Adipocyte (in vitro differentiated cells): ENCODE results near the gene SELP.
"Not testable (repeated sequence)": the region's sequence is repeated elsewhere in the genome, so short reads cannot be mapped to it uniquely, and the experiment has no call there.

ENCODE experiments used
- DNase-seq: peaks from one replicate; pipeline ENCODE4 v3.0.0-alpha.2; 2015; ENCODE audit warnings: low read depth
- H3K27me3 ChIP-seq: replicated peaks from 2 replicates; pipeline ENCODE4 v1.7.0; 2013; ENCODE audit warnings: mild to moderate bottlenecking, low read length, moderate library complexity; ENCODE audit not compliant: control insufficient read depth, insufficient read depth
- H3K36me3 ChIP-seq: 2 replicates; pipeline ENCODE4 v1.7.0; 2013; ENCODE audit warnings: low read length, mild to moderate bottlenecking, moderate library complexity; ENCODE audit not compliant: control insufficient read depth, insufficient read depth, severe bottlenecking
- H3K4me1 ChIP-seq: 2 replicates; pipeline ENCODE4 v1.7.0; 2013; ENCODE audit warnings: mild to moderate bottlenecking, low read length, moderate library complexity; ENCODE audit not compliant: control insufficient read depth, insufficient read depth
- H3K4me3 ChIP-seq: 2 replicates; pipeline ENCODE4 v1.7.0; 2013; ENCODE audit warnings: mild to moderate bottlenecking, low read length, moderate library complexity
- H3K9ac ChIP-seq: 2 replicates; pipeline ENCODE4 v1.7.0; 2013; ENCODE audit warnings: mild to moderate bottlenecking, low read length, moderate library complexity
- H3K9me3 ChIP-seq: 2 replicates; pipeline ENCODE4 v1.7.0; 2013; ENCODE audit warnings: mild to moderate bottlenecking, low read length, moderate library complexity; ENCODE audit not compliant: control insufficient read depth

Gene SELP

DNA sequence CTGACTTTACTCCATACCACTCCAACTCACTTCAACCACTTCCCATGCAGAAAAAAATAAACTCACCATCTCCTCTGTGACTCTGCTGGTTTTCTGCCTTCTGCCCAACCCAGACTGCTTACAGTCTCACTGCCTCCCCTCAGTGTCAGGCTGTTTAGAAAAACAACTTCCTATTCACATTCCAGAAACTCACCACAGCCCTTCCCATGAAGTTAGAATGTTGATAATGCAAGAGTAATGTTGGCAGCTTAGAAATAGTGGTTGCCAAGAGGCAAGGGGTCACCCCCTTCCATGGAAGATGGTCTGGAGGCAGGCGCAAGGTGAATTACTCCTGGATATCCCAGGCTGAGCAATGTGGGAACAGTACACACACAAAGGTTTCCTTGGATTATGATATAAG lies at the start of gene SELP:
Gene SELP, minus strand, starts transcription at position 119 of the 400 bp plus-strand sequence. Its CDS starts 50 bp downstream, at position 69.
- peaks cover 16% of the 10 kb centered on the region for H3K9me3 ChIP-seq
- no peak within 1 kb of the TSS for H3K4me3 ChIP-seq
- no peak for DNase-seq
- no peak within 1 kb of the TSS for H3K9ac ChIP-seq
- H3K36me3 ChIP-seq: no peaks in the 10 kb centered on the region
- peaks cover 13% of the 10 kb centered on the region for H3K27me3 ChIP-seq
- H3K4me1 ChIP-seq: no peaks in the 10 kb centered on the region

DNA sequence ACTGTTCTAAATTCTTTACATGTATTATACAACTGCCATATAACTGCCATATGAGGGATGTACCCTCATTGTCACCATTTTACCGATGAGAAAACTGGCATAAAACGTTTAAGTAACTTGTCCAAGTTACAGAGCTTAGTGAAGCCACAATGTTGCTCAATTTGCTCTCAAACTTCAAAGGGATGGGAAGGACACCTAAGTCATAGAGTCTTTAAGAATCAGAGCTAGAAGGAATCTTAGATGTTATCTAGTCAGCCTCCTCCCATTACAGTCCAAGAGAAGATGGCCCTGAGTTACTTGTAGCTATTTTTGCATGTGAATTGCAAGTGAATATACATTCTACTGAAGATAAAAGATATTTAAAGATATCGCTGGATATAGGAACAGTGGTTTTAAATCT lies 49.8 kb upstream of the SELP start:
- Histone ChIP-seq H3K9me3 (no peaks in the 10 kb centered on the region), H3K27me3 (peaks cover 8% of the 10 kb centered on the region), H3K4me1 (no peaks in the 10 kb centered on the region), H3K9ac (no peak overlapping the region), H3K4me3 (no peak overlapping the region), H3K36me3 (no peaks in the 10 kb centered on the region)
- no peak for DNase-seq

- H3K9ac ChIP-seq: no peak overlapping the region
- H3K9me3 ChIP-seq: peaks cover 6% of the 10 kb centered on the region
- no peaks in the 10 kb centered on the region for H3K4me1 ChIP-seq
- no peak overlapping the region for H3K4me3 ChIP-seq
- peak; percentile 1 for DNase-seq
- H3K27me3 ChIP-seq: peaks cover under 1% of the 10 kb centered on the region
- H3K36me3 ChIP-seq: no peaks in the 10 kb centered on the region
Measured at GRCh38 chr1:169676001-169676400, 46.1 kb upstream of the SELP start.

GRCh38 chr1:169670836-169671235 lies 40.9 kb upstream of the SELP start:
- no peak overlapping the region for H3K9ac ChIP-seq
- H3K9me3 ChIP-seq: peaks cover 6% of the 10 kb centered on the region
- no peak overlapping the region for H3K4me3 ChIP-seq
- no peak for DNase-seq
- H3K4me1 ChIP-seq: no peaks in the 10 kb centered on the region
- H3K36me3 ChIP-seq: no peaks in the 10 kb centered on the region
- H3K27me3 ChIP-seq: no peaks in the 10 kb centered on the region

GRCh38 chr1:169670244-169670643 lies 40.3 kb upstream of the SELP start:
- H3K4me3 ChIP-seq, H3K36me3 ChIP-seq, H3K9me3 ChIP-seq, H3K27me3 ChIP-seq, H3K4me1 ChIP-seq, DNase-seq, H3K9ac ChIP-seq: not testable (repeated sequence)

- H3K27me3 ChIP-seq, DNase-seq, H3K36me3 ChIP-seq, H3K4me1 ChIP-seq, H3K9me3 ChIP-seq, H3K4me3 ChIP-seq, H3K9ac ChIP-seq: not testable (repeated sequence)
Measured at GRCh38 chr1:169667699-169668596, 38.0 kb upstream of the SELP start.

GRCh38 chr1:169667227-169667639 lies 37.3 kb upstream of the SELP start:
- DNase-seq, H3K27me3 ChIP-seq, H3K4me1 ChIP-seq, H3K9me3 ChIP-seq, H3K36me3 ChIP-seq, H3K4me3 ChIP-seq, H3K9ac ChIP-seq: not testable (repeated sequence)

DNA sequence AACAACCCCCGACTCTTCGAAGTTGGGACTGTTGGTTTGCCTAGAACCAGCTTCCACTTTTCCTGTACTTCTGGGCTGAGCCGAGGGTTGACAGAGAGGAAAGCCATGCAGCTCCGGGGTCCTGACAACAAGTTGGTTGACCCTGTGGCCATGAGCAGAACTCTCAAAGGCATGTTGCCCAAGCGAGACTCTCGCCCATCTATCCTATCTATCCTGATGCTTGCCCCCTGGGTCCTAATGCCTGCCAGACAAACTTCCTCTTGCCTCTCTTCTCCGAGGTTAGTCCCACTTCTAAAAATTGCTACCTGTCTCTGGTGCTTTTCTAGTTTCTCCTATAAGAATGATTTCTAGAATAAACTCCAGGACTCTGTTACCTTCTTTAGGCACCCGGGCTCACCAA lies 32.8 kb upstream of the SELP start:
- H3K9ac ChIP-seq, H3K36me3 ChIP-seq, H3K27me3 ChIP-seq, H3K9me3 ChIP-seq, H3K4me1 ChIP-seq, H3K4me3 ChIP-seq, DNase-seq: not testable (repeated sequence)

DNA sequence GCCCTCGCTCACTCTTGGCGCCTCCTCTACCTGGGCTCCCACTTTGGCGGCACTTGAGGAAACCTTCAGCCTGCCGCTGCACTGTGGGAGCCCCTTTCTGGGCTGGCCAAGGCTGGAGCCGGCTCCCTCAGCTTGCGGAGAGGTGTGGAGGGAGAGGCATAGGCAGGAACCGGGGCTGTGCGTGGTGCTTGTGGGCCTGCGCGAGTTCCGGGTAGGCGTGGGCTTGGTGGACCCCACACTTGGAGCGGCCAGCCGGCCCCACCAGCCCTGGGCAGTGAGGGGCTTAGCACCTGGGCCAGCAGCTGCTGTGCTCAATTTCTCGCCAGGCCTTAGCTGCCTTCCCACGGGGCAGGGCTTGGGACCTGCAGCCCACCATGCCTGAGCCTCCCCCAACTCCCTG lies 31.1 kb upstream of the SELP start:
- not testable (repeated sequence) for H3K36me3 ChIP-seq, H3K27me3 ChIP-seq, H3K9ac ChIP-seq, H3K4me1 ChIP-seq, H3K4me3 ChIP-seq, DNase-seq
- H3K9me3 ChIP-seq: peaks cover 11% of the 10 kb centered on the region

- not testable (repeated sequence) for H3K27me3 ChIP-seq, H3K9ac ChIP-seq, H3K4me1 ChIP-seq, H3K36me3 ChIP-seq, H3K4me3 ChIP-seq, DNase-seq
- peaks cover 11% of the 10 kb centered on the region for H3K9me3 ChIP-seq
Measured at GRCh38 chr1:169658777-169659176, 28.9 kb upstream of the SELP start.

GRCh38 chr1:169653873-169654272 lies 23.9 kb upstream of the SELP start:
- peaks cover 11% of the 10 kb centered on the region for H3K9me3 ChIP-seq
- no peak overlapping the region for H3K4me3 ChIP-seq
- H3K36me3 ChIP-seq: no peaks in the 10 kb centered on the region
- H3K4me1 ChIP-seq: no peaks in the 10 kb centered on the region
- DNase-seq: no peak
- no peak overlapping the region for H3K9ac ChIP-seq
- peaks cover 3% of the 10 kb centered on the region for H3K27me3 ChIP-seq

- no peak overlapping the region for H3K9ac ChIP-seq
- no peak for DNase-seq
- H3K27me3 ChIP-seq: peaks cover 3% of the 10 kb centered on the region
- no peaks in the 10 kb centered on the region for H3K36me3 ChIP-seq
- no peak overlapping the region for H3K4me3 ChIP-seq
- H3K9me3 ChIP-seq: no peaks in the 10 kb centered on the region
- H3K4me1 ChIP-seq: no peaks in the 10 kb centered on the region
Measured at GRCh38 chr1:169651035-169651434, 21.1 kb upstream of the SELP start.
